TTC549 (cell line): Measurements from ENCODE around the gene MEIS2.

Experiments used
- FAIRE-seq: peaks from 2 replicates; lab custom pipeline; 2012; peaks lifted over from hg19 to GRCh38; lab: Jason Lieb, UNC

The MEIS2 gene

GRCh38 chr15:36960947-36961227, 139.5 kb downstream of the MEIS2 start:
- no peak for FAIRE-seq

- no peak for FAIRE-seq
These were observed 140.0 kb downstream of the MEIS2 start for GRCh38 chr15:36960179-36960946.

DNA sequence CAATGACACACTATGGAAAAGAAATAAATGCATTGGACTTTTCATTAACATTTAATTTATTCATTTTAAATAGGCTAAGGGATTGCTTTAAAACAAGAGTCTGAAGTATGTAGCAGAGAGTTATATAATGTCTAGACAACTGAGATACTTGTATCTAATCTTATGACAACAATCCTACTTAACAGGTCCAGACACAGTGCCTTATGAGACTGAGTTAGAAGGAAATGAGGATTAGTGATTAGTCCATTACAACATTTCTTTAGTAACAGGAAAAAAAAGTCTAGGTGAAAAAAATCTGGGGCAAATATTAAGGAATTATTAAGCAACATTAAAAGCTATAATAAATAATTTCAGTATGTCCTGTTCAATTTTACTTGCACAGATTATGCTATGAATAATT, 140.6 kb downstream of the MEIS2 start:
- FAIRE-seq: no peak

DNA sequence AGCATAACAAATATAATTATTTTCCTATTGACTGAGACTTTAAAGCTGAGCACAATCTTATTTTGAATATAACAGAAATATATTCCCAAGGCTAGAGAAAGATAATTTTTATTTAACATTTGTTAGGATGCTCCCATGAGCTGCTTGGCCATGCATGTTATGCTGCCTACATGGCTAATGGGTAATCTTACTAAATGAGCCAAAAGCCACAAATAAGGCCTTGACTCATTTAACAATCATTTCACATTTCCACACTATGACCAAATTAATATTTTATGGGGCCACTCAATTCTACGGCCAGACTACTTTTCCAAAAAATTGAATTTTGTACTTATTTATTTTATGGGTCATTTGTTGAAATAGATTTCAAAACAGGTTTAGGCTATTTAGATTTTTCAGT, 141.7 kb downstream of the MEIS2 start:
- no peak for FAIRE-seq

- FAIRE-seq: peak; percentile 88
These were observed 145.9 kb downstream of the MEIS2 start for GRCh38 chr15:36954486-36954885.

DNA sequence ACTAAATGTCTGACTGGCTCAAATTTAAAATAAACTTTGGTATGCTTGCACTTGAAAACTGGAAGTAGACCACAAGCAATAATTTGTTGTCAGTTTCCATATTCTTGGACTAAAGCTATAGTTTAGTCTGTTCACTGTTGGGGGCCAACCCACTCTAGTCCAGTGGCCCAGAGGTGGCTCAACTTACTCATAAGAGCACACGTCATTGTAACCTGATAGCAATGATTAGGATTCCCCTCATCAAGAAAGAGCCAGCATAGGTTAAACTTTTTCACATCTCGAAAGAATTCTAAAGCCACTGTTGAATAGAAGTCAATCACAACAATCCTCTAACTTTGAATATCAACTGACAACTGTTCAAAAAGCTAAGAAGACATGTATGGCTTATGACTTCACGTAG, 147.0 kb downstream of the MEIS2 start:
- no peak for FAIRE-seq

DNA sequence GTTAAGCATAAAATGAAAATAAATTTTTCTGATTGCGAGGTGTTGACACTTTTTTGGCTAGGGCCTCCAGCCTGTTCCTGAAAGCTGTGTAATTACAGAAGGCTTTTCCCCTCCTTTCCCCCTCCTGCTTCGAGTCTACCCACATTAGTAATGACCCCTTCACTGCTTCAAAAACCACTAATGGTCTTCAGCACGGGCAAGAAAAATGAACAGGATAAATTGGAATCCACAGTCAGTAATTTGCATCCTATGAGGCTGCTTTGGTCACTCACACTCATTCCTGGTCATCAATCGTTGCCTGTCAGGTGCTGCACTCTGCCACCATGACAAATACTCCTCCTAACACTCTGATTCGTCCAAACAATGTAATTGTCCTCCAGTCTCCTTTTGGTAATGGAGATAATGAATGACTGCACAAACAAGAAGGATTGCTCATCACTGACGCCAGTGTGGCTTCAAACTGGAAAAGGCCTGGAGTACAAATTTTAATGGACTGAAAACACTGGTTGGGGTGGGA, 148.6 kb downstream of the MEIS2 start:
- no peak for FAIRE-seq

DNA sequence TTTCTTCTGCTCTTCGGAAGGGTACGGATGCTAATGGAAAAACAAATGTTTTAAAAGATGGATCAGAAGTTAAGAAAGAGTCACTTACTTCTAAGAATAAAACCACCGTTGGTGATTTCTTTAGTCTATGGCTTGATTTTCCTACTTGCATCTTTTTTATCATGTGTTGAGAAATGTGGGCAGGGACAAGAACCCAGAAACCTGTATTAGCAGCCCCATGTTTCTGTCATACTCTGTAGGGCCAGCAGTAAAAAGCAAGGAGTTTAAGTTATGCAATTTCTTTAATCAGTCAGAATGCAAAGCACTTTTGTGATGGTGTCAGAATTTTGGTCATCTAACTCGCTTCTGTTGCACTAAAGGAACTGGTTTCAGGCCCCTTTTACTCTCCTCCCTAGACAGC, 150.0 kb downstream of the MEIS2 start:
- FAIRE-seq: no peak

GRCh38 chr15:36948982-36949381, 151.4 kb downstream of the MEIS2 start:
- FAIRE-seq: no peak

GRCh38 chr15:36947035-36947719, 153.2 kb downstream of the MEIS2 start:
- FAIRE-seq: no peak

DNA sequence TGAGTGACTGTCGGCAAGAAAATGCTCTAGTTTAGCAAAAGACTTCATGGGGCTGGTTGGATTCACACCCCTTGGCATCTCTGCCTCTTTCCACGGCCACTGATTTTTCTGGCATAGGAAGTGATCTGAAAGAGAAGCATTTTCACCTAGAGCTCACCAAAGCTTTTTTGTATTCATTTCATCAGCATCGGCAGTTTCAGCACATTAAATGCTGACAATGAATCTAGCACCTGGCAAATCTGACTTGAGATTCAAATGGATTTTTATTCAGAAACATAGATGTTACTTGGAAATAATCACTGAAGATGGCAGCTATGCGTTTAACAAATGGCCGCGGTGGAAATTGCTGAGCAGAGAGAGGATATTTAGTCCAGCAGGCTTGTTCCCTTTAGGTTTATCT, 155.9 kb downstream of the MEIS2 start:
- FAIRE-seq: no peak

- no peak for FAIRE-seq
These were observed 156.6 kb downstream of the MEIS2 start for GRCh38 chr15:36943508-36944361.

- FAIRE-seq: no peak
These were observed 158.0 kb downstream of the MEIS2 start for GRCh38 chr15:36942248-36942827.

- no peak for FAIRE-seq
These were observed 158.6 kb downstream of the MEIS2 start for GRCh38 chr15:36941798-36942197.

GRCh38 chr15:36940636-36941260, 159.6 kb downstream of the MEIS2 start:
- FAIRE-seq: no peak

GRCh38 chr15:36940219-36940618, 160.1 kb downstream of the MEIS2 start:
- no peak for FAIRE-seq

DNA sequence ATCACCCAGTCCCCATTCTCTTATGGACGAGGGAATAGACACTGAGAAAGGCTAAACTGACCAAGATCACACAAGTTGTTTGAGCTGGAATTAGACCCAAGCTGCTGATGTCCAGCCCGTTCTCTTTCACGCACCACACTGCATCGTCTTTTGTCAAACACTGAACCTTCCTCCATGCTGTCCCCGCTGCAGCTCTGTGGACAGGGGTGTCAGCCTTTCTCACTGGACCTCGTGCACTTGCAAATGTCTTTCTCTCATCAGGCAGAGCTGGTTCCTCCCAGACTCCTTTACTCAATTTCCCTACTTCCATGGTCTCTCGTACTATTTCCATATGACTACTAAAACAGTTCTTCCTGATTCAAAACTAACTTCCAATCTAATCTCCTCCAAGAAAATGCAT, 161.6 kb downstream of the MEIS2 start:
- no peak for FAIRE-seq

GRCh38 chr15:36938131-36938530, 162.2 kb downstream of the MEIS2 start:
- FAIRE-seq: no peak

DNA sequence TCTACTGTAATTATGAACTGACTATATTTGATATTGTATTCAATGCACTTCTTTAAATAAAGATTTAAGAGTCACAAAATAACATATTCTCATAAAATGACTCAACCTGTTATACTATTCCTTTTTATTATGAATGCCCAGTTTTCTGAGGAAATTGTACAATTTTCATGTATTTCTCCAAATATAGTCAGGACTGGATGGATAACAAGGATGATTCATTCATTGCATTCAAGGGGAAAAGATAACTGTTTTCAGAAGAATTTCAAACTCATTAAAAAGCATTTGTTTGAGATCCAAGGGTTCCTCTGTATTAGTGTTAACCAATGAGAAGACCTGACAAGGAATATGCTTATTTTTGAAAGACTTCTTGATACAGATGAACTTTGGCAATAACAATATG, 163.7 kb downstream of the MEIS2 start:
- no peak for FAIRE-seq

GRCh38 chr15:36933255-36933990, 166.9 kb downstream of the MEIS2 start:
- no peak for FAIRE-seq

DNA sequence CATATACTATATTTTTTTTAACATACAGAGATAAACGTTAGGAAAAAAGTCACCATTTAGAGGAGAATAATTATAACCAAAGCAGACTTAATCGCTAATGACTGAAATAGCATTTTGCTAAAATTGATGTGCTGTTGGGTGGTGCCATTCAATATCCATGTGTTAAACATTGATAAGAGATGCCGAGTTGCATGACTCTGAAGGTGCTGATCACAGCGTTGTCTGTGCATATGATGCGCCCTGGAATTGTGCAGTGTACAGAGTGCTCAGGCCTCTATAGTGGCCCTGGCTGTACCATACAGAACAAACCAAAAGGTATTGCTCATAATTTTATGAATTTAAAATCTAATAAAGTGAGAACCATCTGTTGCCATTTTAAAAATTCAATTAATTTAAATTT, 168.3 kb downstream of the MEIS2 start:
- FAIRE-seq: no peak

DNA sequence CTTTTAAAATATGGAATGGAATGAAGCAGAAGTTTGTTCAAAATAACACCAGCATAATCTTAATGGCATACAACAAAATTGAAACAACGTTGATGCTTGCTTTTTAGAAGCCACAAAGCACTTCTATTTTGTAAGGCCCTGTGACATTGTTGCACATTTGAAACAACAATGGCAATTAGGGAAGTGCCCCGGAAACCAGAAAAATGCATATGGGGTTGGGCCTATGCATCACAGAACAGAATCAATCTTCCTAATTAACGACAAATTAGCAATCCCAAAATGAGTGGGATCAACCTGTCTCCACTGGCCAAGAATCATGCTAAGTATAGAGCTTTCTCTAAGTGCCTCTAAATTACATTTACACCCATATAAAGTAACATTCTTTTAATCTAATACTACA, 168.9 kb downstream of the MEIS2 start:
- FAIRE-seq: no peak
